AG08396 (cell line): Measurements from ENCODE around the gene LENG9.
"Not testable (repeated sequence)": the region's sequence is repeated elsewhere in the genome, so short reads cannot be mapped to it uniquely, and the experiment has no call there.

ENCODE experiments used
- DNase-seq: peaks from one replicate; pipeline ENCODE4 v3.0.0; 2012; ENCODE audit warnings: low spot score, mixed read lengths

The LENG9 gene

GRCh38 chr19:54463531-54464043 is at the start of gene LENG9:
TSS of gene LENG9 (minus strand) at chr19:54463778. CDS start at chr19:54463526, 252 bp downstream.
- peak; percentile 94 for DNase-seq

- not testable (repeated sequence) for DNase-seq
Measured at GRCh38 chr19:54509200-54509940, 45.8 kb upstream of the LENG9 start.

GRCh38 chr19:54508487-54508886 is 44.9 kb upstream of the LENG9 start:
- not testable (repeated sequence) for DNase-seq

- no peak for DNase-seq
Measured at GRCh38 chr19:54507824-54508223, 44.2 kb upstream of the LENG9 start.

- DNase-seq = not testable (repeated sequence)
Measured at GRCh38 chr19:54507038-54507717, 43.6 kb upstream of the LENG9 start.

GRCh38 chr19:54506079-54506478 is 42.5 kb upstream of the LENG9 start:
- no peak for DNase-seq

GRCh38 chr19:54505542-54505941 is 42.0 kb upstream of the LENG9 start:
- DNase-seq = not testable (repeated sequence)

- DNase-seq = no peak
Measured at GRCh38 chr19:54502518-54503048, 39.0 kb upstream of the LENG9 start, which contains the start of gene LAIR2. TSS of gene LAIR2 (plus strand) at chr19:54502831. CDS start at chr19:54502919, 88 bp downstream.

- DNase-seq = not testable (repeated sequence)
Measured at GRCh38 chr19:54498451-54498772, 34.8 kb upstream of the LENG9 start.

- DNase-seq = not testable (repeated sequence)
Measured at GRCh38 chr19:54497747-54498450, 34.3 kb upstream of the LENG9 start.

GRCh38 chr19:54495284-54495683 is 31.7 kb upstream of the LENG9 start:
- DNase-seq = not testable (repeated sequence)

GRCh38 chr19:54493967-54494585 is 30.5 kb upstream of the LENG9 start:
- no peak for DNase-seq

- DNase-seq = not testable (repeated sequence)
Measured at GRCh38 chr19:54493056-54493455, 29.5 kb upstream of the LENG9 start.

- no peak for DNase-seq
Measured at GRCh38 chr19:54492568-54492967, 29.0 kb upstream of the LENG9 start.

- no peak for DNase-seq
Measured at GRCh38 chr19:54489766-54490165, 26.2 kb upstream of the LENG9 start.

- no peak for DNase-seq
Measured at GRCh38 chr19:54489341-54489740, 25.8 kb upstream of the LENG9 start.

GRCh38 chr19:54485851-54486250 is 22.3 kb upstream of the LENG9 start:
- DNase-seq = no peak

GRCh38 chr19:54484451-54484850 is 20.9 kb upstream of the LENG9 start:
- DNase-seq = no peak

- DNase-seq = no peak
Measured at GRCh38 chr19:54482889-54483288, 19.3 kb upstream of the LENG9 start.

- DNase-seq = no peak
Measured at GRCh38 chr19:54481326-54481930, 17.9 kb upstream of the LENG9 start.

GRCh38 chr19:54480051-54480450 is 16.5 kb upstream of the LENG9 start:
- no peak for DNase-seq
